Suprapubic skin (tissue), 4 donors: Measurements from ENCODE around the gene MINDY2. TPM values are rescaled to one million over a fixed set of nuclear protein-coding genes. Genes with fewer than 3 reads are reported as not detected.

Experiments
- DNase-seq, 2 donors: peaks; one replicate each; pipeline ENCODE4 v3.0.0-alpha.2; 2019; ENCODE audit warnings: low spot score in 2 of 2
- H3K27ac ChIP-seq: fragments of 200-600 bp; sonication (generic); one replicate; pipeline ENCODE4 v1.5.1; 2019
- H3K27me3 ChIP-seq: fragments of 200-600 bp; sonication (generic); one replicate; pipeline ENCODE4 v1.5.1; 2019
- H3K36me3 ChIP-seq: fragments of 200-600 bp; sonication (generic); one replicate; pipeline ENCODE4 v1.5.1; 2019
- H3K4me1 ChIP-seq: fragments of 200-600 bp; sonication (generic); one replicate; pipeline ENCODE4 v1.5.1; 2019
- H3K4me3 ChIP-seq: fragments of 200-600 bp; sonication (generic); one replicate; pipeline ENCODE4 v1.5.1; 2019; ENCODE audit warnings: mild to moderate bottlenecking
- H3K9me3 ChIP-seq: fragments of 200-600 bp; sonication (generic); one replicate; pipeline ENCODE4 v1.5.1; 2019
- CTCF ChIP-seq, 2 donors: fragments of 200-600 bp in 1 of 2; fragments of 450-650 bp in 1 of 2; sonication (generic) in 1 of 2; IDR thresholded peaks; one replicate each; pipeline ENCODE4 v1.5.1; 2016 to 2019; ENCODE audit warnings: antibody characterized with exemption in 2 of 2, mild to moderate bottlenecking in 1 of 2, moderate library complexity in 1 of 2
- EP300 ChIP-seq: sonication (generic); formaldehyde crosslinking; IDR thresholded peaks from one replicate; pipeline ENCODE4 v1.6.1; 2017; ENCODE audit warnings: antibody characterized with exemption
- POLR2A ChIP-seq, 2 donors: fragments of 450-650 bp; IDR thresholded peaks; one replicate each; pipeline ENCODE4 v1.6.1; 2017; ENCODE audit warnings: antibody characterized with exemption in 2 of 2, mild to moderate bottlenecking in 2 of 2, moderate library complexity in 2 of 2
- POLR2AphosphoS5 ChIP-seq, 3 donors: sonication (generic); formaldehyde crosslinking; IDR thresholded peaks; one replicate each; pipeline ENCODE4 v1.6.1; 2017; ENCODE audit warnings: antibody characterized with exemption in 3 of 3
- WGBS: methylation state at CpG from one replicate; pipeline ENCODE4 v1.1.5; 2018; 5-methylcytosine and 5-hydroxymethylcytosine counted together
- total RNA-seq, 4 donors: library from RNA; depleted of rRNA; stranded (reverse); fragments of >200 nt; gene quantifications; one replicate each; pipeline ENCODE4 v1.1.0, GENCODE V29; 2016

Gene MINDY2
- total RNA-seq, 4 donors from 2014 or later: 11.4 to 31.1 (median 20.5) TPM

GRCh38 chr15:58732625-58733363, 38.3 kb upstream of the MINDY2 start:
- Histone ChIP-seq H3K9me3 (no peaks in the 10 kb centered on the region), H3K4me1 (peaks cover 53% of the 10 kb centered on the region), H3K27me3 (no peaks in the 10 kb centered on the region), H3K36me3 (no peaks in the 10 kb centered on the region), H3K4me3 (no peak overlapping the region), H3K27ac (peak overlapping the region; percentile 60)
- no peak for DNase-seq
- WGBS: 94% methylated on average over 4 of the region's 4 CpGs
- TF ChIP-seq POLR2A (IDR thresholded peaks at IDR 0.05): no peak
- TF ChIP-seq EP300: no peak
- no peak for TF ChIP-seq CTCF (IDR thresholded peaks at IDR 0.05)
- no peak for TF ChIP-seq POLR2AphosphoS5 (IDR thresholded peaks at IDR 0.05)

GRCh38 chr15:58734859-58735258, 36.2 kb upstream of the MINDY2 start:
- H3K27me3 ChIP-seq: no peaks in the 10 kb centered on the region
- H3K4me3 ChIP-seq: no peak overlapping the region
- DNase-seq: no peak
- H3K27ac ChIP-seq: no peak overlapping the region
- peaks cover 63% of the 10 kb centered on the region for H3K4me1 ChIP-seq
- TF ChIP-seq EP300 (no peak), POLR2AphosphoS5 (IDR thresholded peaks at IDR 0.05) (no peak), POLR2A (IDR thresholded peaks at IDR 0.05) (no peak), CTCF (IDR thresholded peaks at IDR 0.05) (no peak)
- no peaks in the 10 kb centered on the region for H3K9me3 ChIP-seq
- WGBS: 40% methylated on average over 2 of the region's 2 CpGs
- H3K36me3 ChIP-seq: no peaks in the 10 kb centered on the region

- Histone ChIP-seq H3K4me3 (no peak overlapping the region), H3K4me1 (peaks cover 57% of the 10 kb centered on the region), H3K9me3 (no peaks in the 10 kb centered on the region), H3K27me3 (no peaks in the 10 kb centered on the region), H3K27ac (no peak overlapping the region), H3K36me3 (no peaks in the 10 kb centered on the region)
- WGBS: 48% methylated on average over 2 of the region's 2 CpGs
- TF ChIP-seq EP300 (no peak), POLR2A (IDR thresholded peaks at IDR 0.05) (no peak), CTCF (IDR thresholded peaks at IDR 0.05) (no peak), POLR2AphosphoS5 (IDR thresholded peaks at IDR 0.05) (no peak)
- DNase-seq: no peak
Measured at GRCh38 chr15:58736018-58736643, 35.0 kb upstream of the MINDY2 start.

- no peaks in the 10 kb centered on the region for H3K27me3 ChIP-seq
- H3K27ac ChIP-seq: no peak overlapping the region
- H3K9me3 ChIP-seq: no peaks in the 10 kb centered on the region
- no peak for DNase-seq
- 93% methylated on average over 3 of the region's 3 CpGs for WGBS
- H3K4me1 ChIP-seq: peaks cover 58% of the 10 kb centered on the region
- H3K4me3 ChIP-seq: no peak overlapping the region
- TF ChIP-seq EP300 (no peak), CTCF (IDR thresholded peaks at IDR 0.05) (no peak), POLR2AphosphoS5 (IDR thresholded peaks at IDR 0.05) (no peak), POLR2A (IDR thresholded peaks at IDR 0.05) (no peak)
- H3K36me3 ChIP-seq: no peaks in the 10 kb centered on the region
Measured at GRCh38 chr15:58737298-58737697, 33.8 kb upstream of the MINDY2 start.

GRCh38 chr15:58738046-58738707, 32.9 kb upstream of the MINDY2 start:
- 59% methylated on average over 1 of the region's 1 CpG for WGBS
- no peaks in the 10 kb centered on the region for H3K27me3 ChIP-seq
- H3K27ac ChIP-seq: no peak overlapping the region
- DNase-seq: no peak
- H3K4me1 ChIP-seq: peaks cover 58% of the 10 kb centered on the region
- H3K4me3 ChIP-seq: no peak overlapping the region
- no peak for TF ChIP-seq POLR2A (IDR thresholded peaks at IDR 0.05)
- no peaks in the 10 kb centered on the region for H3K9me3 ChIP-seq
- no peaks in the 10 kb centered on the region for H3K36me3 ChIP-seq
